ENCODE results near the gene KLC3.
"Not testable (repeated sequence)": the region's sequence is repeated elsewhere in the genome, so short reads cannot be mapped to it uniquely, and the experiment has no call there.

KLC3 gene

DNA sequence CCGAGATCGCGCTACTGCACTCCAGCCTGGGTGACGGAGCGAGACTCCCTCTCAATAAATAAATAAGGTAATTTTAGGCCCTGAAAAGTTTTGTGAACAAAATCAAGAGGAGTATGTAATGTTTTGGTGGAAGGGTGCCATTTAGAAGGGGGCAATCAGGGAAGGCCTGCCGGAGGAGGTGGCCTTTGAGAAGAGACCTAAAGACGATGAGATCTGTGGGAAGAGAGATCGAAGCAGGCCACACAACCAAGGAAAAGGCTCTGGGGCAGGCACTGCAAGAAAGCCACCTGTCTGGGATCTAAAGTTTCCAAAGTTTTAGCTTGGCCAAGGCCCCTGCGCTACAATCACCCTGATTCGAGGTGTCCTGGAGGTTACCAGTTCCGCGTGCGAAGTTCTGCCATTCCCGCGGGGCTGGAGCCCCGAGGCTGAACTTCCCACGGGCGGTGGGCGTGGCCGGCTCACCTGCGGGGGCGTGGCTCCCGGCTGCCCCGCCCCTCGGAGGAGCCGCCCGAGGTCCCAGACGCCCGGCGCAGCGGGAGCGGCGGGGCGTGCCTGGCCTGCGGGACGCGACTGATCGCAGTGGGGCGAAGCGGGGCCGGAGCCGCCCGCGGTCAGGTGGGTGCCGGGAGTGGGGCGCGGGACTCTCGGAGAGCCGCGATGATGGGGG lies at the start of gene KLC3:
TSS of gene KLC3 (plus strand) at position 519 of the 667 bp plus-strand sequence. CDS start 4,792 bp downstream, outside the sequence.
- peak in 3 of 4 experiments; percentile 9 to 26 (median 10) for DNase-seq (ENCODE audit: low read depth in 4 of 4, low spot score in 1 of 4)

GRCh38 chr19:45291834-45292233 lies 48.7 kb upstream of the KLC3 start:
- DNase-seq (ENCODE audit: low read depth in 4 of 4, low spot score in 1 of 4), result no peak

- no peak for DNase-seq (ENCODE audit: low read depth in 4 of 4, low spot score in 1 of 4)
These were observed 46.9 kb upstream of the KLC3 start for GRCh38 chr19:45293682-45294081.

DNA sequence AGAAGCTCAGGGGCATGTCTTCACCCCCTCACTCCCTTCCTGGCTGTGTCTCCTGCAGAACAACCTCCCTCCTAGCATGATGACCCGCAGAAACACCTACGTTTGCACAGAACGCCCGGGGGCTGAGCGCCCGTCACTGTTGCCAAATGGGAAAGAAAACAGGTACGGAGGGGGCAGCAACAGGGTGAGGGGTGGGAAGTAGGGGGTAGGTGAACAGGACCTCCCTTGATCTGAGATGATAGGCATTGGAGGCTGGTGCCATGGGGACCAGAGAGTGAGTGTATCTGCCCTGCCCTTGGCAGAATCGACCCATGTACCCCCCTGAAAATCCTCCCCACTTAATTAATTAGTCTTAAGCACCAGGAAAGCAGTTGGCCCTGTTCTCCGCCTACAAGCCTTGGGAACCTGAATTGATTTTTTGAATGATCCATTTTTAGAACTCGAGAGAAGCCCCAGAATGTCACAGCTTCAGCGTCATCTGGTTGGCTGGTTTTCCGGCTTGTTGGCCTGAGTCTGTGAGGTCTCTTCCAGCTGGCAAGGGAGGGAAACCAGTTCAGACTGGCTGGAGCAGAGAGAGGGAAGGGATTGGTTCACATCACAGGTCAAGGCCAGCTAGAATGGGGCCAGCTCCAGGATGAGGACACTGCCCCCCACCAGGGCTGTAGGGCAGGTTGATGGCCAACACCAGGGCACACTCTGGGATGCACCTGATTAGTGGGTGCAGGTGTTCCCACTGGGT lies 46.1 kb upstream of the KLC3 start:
- DNase-seq (ENCODE audit: low read depth in 4 of 4, low spot score in 1 of 4), result no peak

DNA sequence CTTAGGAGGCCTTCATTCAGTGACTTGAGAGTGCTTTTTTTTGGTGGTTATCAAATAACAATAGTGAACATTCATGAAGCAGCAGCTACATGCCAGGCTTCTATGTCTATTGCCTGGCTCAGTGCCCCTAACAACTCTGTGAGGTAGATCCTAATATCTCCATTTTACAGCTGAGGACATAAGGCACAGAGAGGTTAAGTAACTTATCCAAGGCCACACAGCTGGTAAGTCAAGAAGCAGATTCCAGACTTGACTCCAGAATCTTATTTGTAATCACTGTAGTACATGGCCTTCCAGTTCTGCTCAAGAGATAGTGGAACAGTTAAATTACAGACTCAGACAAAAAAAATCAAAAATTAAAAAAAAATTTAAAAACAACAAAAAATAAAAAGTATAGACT lies 44.7 kb upstream of the KLC3 start:
- DNase-seq (ENCODE audit: low read depth in 4 of 4, low spot score in 1 of 4), result no peak

- DNase-seq (ENCODE audit: low read depth in 4 of 4, low spot score in 1 of 4), result no peak
These were observed 44.2 kb upstream of the KLC3 start for GRCh38 chr19:45296355-45296754.

DNA sequence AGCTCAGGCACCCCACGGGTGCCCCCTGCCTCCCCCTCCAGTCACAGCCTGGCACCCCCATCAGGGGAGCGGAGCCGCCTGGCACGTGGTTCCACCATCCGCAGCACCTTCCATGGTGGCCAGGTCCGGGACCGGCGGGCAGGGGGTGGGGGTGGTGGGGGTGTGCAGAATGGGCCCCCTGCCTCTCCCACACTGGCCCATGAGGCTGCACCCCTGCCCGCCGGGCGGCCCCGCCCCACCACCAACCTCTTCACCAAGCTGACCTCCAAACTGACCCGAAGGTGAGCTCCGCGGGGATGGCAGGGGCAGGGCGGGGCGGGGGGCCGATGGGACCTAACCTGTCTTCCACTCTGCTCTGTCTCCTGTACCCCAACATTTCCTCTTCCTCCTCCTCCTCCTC lies 42.9 kb upstream of the KLC3 start:
- no peak for DNase-seq (ENCODE audit: low read depth in 4 of 4, low spot score in 1 of 4)

DNA sequence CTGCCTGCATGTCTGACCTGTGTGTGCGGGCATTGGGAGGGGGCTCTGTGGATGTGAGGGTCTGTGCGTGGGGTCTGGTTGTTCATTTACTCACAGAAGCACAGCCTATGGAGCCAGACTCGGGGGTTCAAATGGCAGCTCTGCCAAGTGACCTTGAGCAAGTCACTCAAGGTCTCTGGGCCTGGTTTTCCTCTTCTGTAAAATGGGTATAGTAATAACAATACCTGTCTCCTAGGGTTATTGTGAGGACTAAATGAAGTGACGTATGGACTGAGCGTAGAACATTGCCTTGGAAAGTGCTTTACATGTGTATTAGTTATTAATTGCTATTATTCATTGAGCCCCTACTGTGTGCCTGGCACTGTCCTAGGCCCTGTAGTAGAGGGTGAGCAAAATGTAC lies 42.3 kb upstream of the KLC3 start:
- no peak for DNase-seq (ENCODE audit: low read depth in 4 of 4, low spot score in 1 of 4)

- DNase-seq (ENCODE audit: low read depth in 4 of 4, low spot score in 1 of 4), result no peak
These were observed 40.8 kb upstream of the KLC3 start for GRCh38 chr19:45299719-45300118.

DNA sequence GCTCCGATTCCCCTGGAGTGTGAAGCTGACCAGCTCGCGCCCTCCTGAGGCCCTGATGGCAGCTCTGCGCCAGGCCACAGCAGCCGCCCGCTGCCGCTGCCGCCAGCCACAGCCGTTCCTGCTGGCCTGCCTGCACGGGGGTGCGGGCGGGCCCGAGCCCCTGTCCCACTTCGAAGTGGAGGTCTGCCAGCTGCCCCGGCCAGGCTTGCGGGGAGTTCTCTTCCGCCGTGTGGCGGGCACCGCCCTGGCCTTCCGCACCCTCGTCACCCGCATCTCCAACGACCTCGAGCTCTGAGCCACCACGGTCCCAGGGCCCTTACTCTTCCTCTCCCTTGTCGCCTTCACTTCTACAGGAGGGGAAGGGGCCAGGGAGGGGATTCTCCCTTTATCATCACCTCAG lies 38.1 kb upstream of the KLC3 start:
- no peak for DNase-seq (ENCODE audit: low read depth in 4 of 4, low spot score in 1 of 4)

GRCh38 chr19:45303269-45304060 lies 37.1 kb upstream of the KLC3 start:
- DNase-seq (ENCODE audit: low read depth in 4 of 4, low spot score in 1 of 4), result no peak

- no peak for DNase-seq (ENCODE audit: low read depth in 4 of 4, low spot score in 1 of 4)
These were observed 36.2 kb upstream of the KLC3 start for GRCh38 chr19:45304141-45304926.

DNA sequence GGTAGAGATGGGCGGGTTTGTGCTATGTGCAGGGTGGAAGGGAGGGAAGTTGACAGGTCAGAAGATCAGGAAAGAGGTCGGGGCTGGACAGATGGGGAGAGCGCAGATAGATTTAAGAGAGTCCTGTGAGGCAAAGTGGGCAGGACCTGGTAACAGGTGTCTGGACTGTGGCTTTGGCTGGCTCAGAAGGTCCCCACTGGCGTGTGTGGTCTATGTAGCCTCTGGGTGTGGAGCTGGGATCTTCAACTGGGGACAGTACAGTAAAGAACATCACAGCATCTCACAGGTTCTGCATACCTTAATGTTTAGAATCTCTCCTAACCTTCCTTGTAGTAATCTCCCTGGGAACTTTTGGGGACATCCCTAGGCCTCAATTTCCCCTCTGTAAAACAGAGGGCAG lies 35.5 kb upstream of the KLC3 start:
- no peak for DNase-seq (ENCODE audit: low read depth in 4 of 4, low spot score in 1 of 4)

DNA sequence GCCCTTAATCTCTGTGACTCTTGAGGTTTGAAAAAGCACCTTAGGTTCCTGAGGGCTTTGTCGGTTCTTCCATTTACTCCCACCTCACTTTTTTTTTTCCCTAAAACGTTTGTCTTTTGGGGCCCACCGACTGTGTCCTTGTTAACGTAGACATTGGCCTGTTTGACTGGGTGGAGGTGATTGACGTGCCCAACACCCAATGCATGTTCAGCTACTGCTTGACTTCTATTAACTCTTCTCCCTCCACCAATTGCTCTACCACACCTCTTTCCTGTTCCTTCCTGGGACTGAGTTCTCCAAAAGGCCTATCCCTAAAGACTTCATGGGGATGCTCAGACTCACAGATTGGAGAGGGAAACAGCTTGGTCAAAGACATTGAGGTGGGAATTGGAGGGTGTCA lies 35.1 kb upstream of the KLC3 start:
- DNase-seq (ENCODE audit: low read depth in 4 of 4, low spot score in 1 of 4), result no peak

DNA sequence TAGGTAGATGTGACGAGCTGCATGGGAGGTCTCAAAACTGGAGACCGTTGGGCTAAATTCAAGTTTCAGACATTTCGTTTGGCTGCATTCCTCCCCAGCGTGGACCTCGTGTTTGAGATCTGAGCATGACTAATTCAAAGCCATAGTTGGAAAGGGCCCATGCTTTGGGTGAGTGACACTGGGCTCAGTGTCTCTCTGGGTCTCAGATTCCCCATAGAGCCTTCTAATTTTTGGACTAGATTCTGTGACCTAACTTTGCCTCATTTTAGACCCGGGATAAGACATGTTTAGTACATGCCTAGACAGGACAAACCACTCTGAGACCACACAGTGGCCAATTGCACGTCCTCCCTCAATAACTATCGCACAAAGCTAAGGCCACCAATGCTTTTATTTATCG lies 34.5 kb upstream of the KLC3 start:
- no peak for DNase-seq (ENCODE audit: low read depth in 4 of 4, low spot score in 1 of 4)

DNA sequence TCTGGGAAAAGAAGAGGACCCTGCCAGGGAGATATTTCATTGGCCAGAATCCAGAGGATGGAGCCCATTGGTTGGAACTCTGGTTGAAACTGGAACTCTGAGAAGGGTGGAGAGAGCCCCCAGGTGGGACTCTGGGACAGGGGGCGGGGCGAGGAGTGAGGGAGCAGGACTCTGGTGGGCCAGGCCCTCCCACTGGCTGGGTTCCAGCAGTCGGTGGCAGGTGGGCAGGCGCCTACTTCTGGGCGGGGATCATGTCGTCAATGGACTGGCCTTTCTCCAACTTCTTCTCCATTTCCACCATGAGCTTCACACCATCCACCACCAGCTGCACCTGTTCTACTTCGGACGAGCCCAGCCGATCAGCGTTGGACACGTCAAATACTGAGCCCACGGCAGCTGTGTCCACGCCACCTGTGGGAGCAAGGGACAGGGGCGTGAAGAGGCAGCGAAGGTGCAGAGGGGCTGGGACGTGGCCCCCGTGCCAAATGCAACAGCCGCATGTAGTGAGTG lies 34.0 kb upstream of the KLC3 start:
- no peak for DNase-seq (ENCODE audit: low read depth in 4 of 4, low spot score in 1 of 4)

- no peak for DNase-seq (ENCODE audit: low read depth in 4 of 4, low spot score in 1 of 4)
These were observed 33.2 kb upstream of the KLC3 start for GRCh38 chr19:45307361-45307760.

GRCh38 chr19:45309322-45309721 lies 31.2 kb upstream of the KLC3 start:
- DNase-seq (ENCODE audit: low read depth in 4 of 4, low spot score in 1 of 4), result not testable (repeated sequence)

- no peak for DNase-seq (ENCODE audit: low read depth in 4 of 4, low spot score in 1 of 4)
These were observed 28.9 kb upstream of the KLC3 start for GRCh38 chr19:45311621-45312020.

DNA sequence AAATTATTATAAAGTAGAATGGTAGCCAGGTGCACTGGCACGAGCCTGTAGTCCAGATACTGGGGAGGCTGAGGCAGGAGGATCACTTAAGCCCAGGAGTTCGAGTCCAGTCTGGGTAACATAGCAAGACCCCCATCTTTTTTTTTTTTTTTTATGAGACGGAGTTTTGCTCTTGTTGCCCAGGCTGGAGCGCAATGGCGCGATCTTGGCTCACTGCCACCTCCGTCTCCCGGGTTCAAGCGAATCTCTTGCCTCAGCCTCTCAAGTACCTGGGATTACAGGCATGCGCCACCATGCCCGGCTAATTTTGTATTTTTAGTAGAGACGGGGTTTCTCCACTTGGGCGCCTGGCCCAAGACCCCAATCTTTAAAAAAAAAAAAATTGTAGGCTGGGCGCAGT lies 28.3 kb upstream of the KLC3 start:
- not testable (repeated sequence) for DNase-seq (ENCODE audit: low read depth in 4 of 4, low spot score in 1 of 4)

DNA sequence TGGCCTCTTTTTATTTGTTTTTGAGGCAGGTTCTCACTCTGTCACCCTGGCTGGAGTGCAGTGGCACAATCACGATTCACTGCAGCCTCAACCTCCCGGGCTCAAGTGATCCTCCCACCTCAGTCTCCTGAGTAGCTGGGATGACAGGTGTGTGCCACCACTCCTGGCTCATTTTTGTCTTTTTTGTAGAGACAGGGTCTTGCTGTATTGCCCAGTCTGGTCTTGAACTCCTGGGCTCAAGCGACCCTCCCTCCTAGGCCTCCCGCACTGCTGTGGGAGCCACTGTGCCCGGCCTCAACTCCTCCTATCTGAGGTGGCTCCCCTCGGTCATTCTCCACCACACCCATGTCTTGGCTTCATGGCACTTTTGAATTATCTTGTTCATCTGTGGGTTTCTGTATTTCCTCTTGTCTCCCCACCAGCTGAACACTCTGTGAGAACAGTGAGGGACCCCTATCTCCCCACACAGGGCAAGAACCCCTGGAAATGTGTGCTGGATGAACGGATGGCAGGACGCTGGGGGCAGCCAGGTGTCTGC lies 25.8 kb upstream of the KLC3 start:
- no peak for DNase-seq (ENCODE audit: low read depth in 4 of 4, low spot score in 1 of 4)

Data from stimulated activated CD4-positive, alpha-beta T cell treated with anti-CD3 and anti-CD28 coated beads, Interleukin-1b, Interleukin-23, amount 100 ng/mL, for 24 hours (primary cell).